Measurements from ENCODE around the gene IGSF5. TPM values are rescaled to one million over a fixed set of nuclear protein-coding genes. Genes with fewer than 3 reads are reported as not detected.

The IGSF5 gene
- total RNA-seq, 3 donors from 2014 or later (not counting 1 experiment from before 2014, with no cell fraction given): not detected

DNA sequence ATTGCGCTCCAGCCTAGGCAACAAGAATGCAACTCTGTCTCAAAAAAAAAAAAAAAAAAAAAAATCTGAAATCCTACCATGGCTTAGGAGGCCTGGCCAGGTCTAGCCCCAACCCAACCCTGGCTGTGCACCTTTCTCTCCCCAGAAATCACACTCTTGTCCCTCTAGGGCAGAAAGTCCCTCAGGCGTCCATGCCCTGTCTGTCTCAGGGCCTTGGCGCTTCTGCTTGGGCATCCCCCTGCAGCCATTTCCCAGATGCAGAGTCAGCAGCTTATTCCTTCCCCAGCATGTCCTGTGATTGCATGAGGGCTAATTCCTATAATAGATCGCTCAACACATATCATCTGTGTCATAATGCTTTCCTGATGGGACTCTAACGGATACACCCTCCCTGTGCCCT lies 65.0 kb downstream of the IGSF5 start:
- no peak for ATAC-seq
- Mint-ChIP-seq H3K27ac (no peak overlapping the region), H3K36me3 (no peaks in the 10 kb centered on the region), H3K4me3 (no peak overlapping the region), H3K4me1 (no peaks in the 10 kb centered on the region), H3K9me3 (peaks cover 3 to 6% of the 10 kb centered on the region in 2 donors), H3K27me3 (ENCODE audit: low read depth in 2 of 2) (no peaks in the 10 kb centered on the region)
- TF ChIP-seq, protein P1, sequence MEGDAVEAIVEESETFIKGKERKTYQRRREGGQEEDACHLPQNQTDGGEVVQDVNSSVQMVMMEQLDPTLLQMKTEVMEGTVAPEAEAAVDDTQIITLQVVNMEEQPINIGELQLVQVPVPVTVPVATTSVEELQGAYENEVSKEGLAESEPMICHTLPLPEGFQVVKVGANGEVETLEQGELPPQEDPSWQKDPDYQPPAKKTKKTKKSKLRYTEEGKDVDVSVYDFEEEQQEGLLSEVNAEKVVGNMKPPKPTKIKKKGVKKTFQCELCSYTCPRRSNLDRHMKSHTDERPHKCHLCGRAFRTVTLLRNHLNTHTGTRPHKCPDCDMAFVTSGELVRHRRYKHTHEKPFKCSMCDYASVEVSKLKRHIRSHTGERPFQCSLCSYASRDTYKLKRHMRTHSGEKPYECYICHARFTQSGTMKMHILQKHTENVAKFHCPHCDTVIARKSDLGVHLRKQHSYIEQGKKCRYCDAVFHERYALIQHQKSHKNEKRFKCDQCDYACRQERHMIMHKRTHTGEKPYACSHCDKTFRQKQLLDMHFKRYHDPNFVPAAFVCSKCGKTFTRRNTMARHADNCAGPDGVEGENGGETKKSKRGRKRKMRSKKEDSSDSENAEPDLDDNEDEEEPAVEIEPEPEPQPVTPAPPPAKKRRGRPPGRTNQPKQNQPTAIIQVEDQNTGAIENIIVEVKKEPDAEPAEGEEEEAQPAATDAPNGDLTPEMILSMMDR (IDR thresholded peaks at IDR 0.05): no peak
- Histone ChIP-seq H3K27me3 (ENCODE audit: control insufficient read depth, insufficient read depth, low read length) (no peaks in the 10 kb centered on the region), H3K4me3 (ENCODE audit: low read length) (no peak overlapping the region), H3K36me3 (ENCODE audit: control insufficient read depth, insufficient read depth, low read length) (no peaks in the 10 kb centered on the region), H3K9me3 (ENCODE audit: control insufficient read depth, insufficient read depth, low read length) (no peaks in the 10 kb centered on the region), H3K27ac (ENCODE audit: low read length) (no peak overlapping the region), H3K4me1 (ENCODE audit: control insufficient read depth, insufficient read depth, low read length) (no peaks in the 10 kb centered on the region)
- 94% methylated on average over 5 of the region's 5 CpGs for WGBS (ENCODE audit: insufficient coverage)
- no peak for DNase-seq
- intact Hi-C loops (cut with micrococcal nuclease): no loop called here

DNA sequence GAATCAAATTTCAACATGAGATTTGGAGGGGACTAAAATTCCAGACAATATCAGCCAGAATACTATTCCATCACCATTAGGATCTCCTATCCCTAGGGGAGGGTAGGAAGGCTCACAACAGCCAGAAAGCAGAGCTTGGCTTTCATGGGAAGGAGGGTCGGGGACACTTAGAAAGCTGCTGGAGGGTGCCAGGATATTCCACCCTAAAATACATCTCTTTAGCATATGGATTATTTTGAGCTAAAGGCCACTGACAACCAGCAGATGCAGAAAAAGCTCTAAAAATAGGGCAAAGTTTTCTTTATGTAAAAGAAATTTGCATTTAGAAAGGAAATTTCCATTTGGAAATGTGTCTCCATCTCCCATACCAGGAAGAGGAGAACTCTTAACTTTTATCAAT lies 68.0 kb downstream of the IGSF5 start:
- no peaks in the 10 kb centered on the region for H3K27me3 Mint-ChIP-seq (ENCODE audit: low read depth in 2 of 2)
- ATAC-seq (no peak), DNase-seq (no peak)
- WGBS (ENCODE audit: insufficient coverage): 71% methylated on average over 1 of the region's 1 CpG
- H3K4me3 Mint-ChIP-seq: no peak overlapping the region
- no peak overlapping the region for H3K27ac Mint-ChIP-seq
- Histone ChIP-seq H3K27ac (ENCODE audit: low read length) (no peak overlapping the region), H3K9me3 (ENCODE audit: control insufficient read depth, insufficient read depth, low read length) (no peaks in the 10 kb centered on the region), H3K4me3 (ENCODE audit: low read length) (no peak overlapping the region), H3K36me3 (ENCODE audit: control insufficient read depth, insufficient read depth, low read length) (no peaks in the 10 kb centered on the region), H3K27me3 (ENCODE audit: control insufficient read depth, insufficient read depth, low read length) (no peaks in the 10 kb centered on the region), H3K4me1 (ENCODE audit: control insufficient read depth, insufficient read depth, low read length) (no peaks in the 10 kb centered on the region)
- H3K4me1 Mint-ChIP-seq: no peaks in the 10 kb centered on the region
- intact Hi-C loops (cut with micrococcal nuclease): no loop called here
- H3K36me3 Mint-ChIP-seq: no peaks in the 10 kb centered on the region
- peaks cover 0 to 7% of the 10 kb centered on the region in 2 donors for H3K9me3 Mint-ChIP-seq
- TF ChIP-seq, protein P1 (IDR thresholded peaks at IDR 0.05): no peak

GRCh38 chr21:39818557-39818956 lies 73.6 kb downstream of the IGSF5 start:
- no peak overlapping the region for H3K4me3 Mint-ChIP-seq
- intact Hi-C loops (cut with micrococcal nuclease): no loop called here
- Histone ChIP-seq H3K27me3 (ENCODE audit: control insufficient read depth, insufficient read depth, low read length) (no peaks in the 10 kb centered on the region), H3K9me3 (ENCODE audit: control insufficient read depth, insufficient read depth, low read length) (no peaks in the 10 kb centered on the region), H3K36me3 (ENCODE audit: control insufficient read depth, insufficient read depth, low read length) (no peaks in the 10 kb centered on the region), H3K4me3 (ENCODE audit: low read length) (no peak overlapping the region), H3K4me1 (ENCODE audit: control insufficient read depth, insufficient read depth, low read length) (no peaks in the 10 kb centered on the region), H3K27ac (ENCODE audit: low read length) (no peak overlapping the region)
- no peak overlapping the region for H3K27ac Mint-ChIP-seq
- TF ChIP-seq, protein P1 (IDR thresholded peaks at IDR 0.05): no peak
- ATAC-seq (no peak), DNase-seq (no peak)
- H3K27me3 Mint-ChIP-seq (ENCODE audit: low read depth in 2 of 2): no peaks in the 10 kb centered on the region
- peaks cover 0 to 6% of the 10 kb centered on the region in 2 donors for H3K9me3 Mint-ChIP-seq
- H3K36me3 Mint-ChIP-seq: no peaks in the 10 kb centered on the region
- no peaks in the 10 kb centered on the region for H3K4me1 Mint-ChIP-seq
- WGBS (ENCODE audit: insufficient coverage): 81% methylated on average over 1 of the region's 2 CpGs

- Mint-ChIP-seq H3K27ac (no peak overlapping the region), H3K27me3 (ENCODE audit: low read depth in 2 of 2) (no peaks in the 10 kb centered on the region), H3K4me1 (no peaks in the 10 kb centered on the region), H3K9me3 (peaks cover 3 to 4% of the 10 kb centered on the region in 2 donors), H3K36me3 (no peaks in the 10 kb centered on the region), H3K4me3 (no peak overlapping the region)
- TF ChIP-seq, protein P1 (IDR thresholded peaks at IDR 0.05): no peak
- DNase-seq (no peak), ATAC-seq (no peak)
- H3K27ac ChIP-seq (ENCODE audit: low read length): no peak overlapping the region
- 90% methylated on average over 3 of the region's 3 CpGs for WGBS (ENCODE audit: insufficient coverage)
- H3K9me3 ChIP-seq (ENCODE audit: control insufficient read depth, insufficient read depth, low read length): no peaks in the 10 kb centered on the region
- no peaks in the 10 kb centered on the region for H3K4me1 ChIP-seq (ENCODE audit: control insufficient read depth, insufficient read depth, low read length)
- H3K36me3 ChIP-seq (ENCODE audit: control insufficient read depth, insufficient read depth, low read length): no peaks in the 10 kb centered on the region
- no peak overlapping the region for H3K4me3 ChIP-seq (ENCODE audit: low read length)
- intact Hi-C loops (cut with micrococcal nuclease): no loop called here
- no peaks in the 10 kb centered on the region for H3K27me3 ChIP-seq (ENCODE audit: control insufficient read depth, insufficient read depth, low read length)
Measured at GRCh38 chr21:39822042-39822441, 77.1 kb downstream of the IGSF5 start.

Measured in natural killer cell (primary cell).